ENCODE results near the gene PRSS2.
"Not testable (repeated sequence)": the region's sequence is repeated elsewhere in the genome, so short reads cannot be mapped to it uniquely, and the experiment has no call there.

Gene PRSS2

DNA sequence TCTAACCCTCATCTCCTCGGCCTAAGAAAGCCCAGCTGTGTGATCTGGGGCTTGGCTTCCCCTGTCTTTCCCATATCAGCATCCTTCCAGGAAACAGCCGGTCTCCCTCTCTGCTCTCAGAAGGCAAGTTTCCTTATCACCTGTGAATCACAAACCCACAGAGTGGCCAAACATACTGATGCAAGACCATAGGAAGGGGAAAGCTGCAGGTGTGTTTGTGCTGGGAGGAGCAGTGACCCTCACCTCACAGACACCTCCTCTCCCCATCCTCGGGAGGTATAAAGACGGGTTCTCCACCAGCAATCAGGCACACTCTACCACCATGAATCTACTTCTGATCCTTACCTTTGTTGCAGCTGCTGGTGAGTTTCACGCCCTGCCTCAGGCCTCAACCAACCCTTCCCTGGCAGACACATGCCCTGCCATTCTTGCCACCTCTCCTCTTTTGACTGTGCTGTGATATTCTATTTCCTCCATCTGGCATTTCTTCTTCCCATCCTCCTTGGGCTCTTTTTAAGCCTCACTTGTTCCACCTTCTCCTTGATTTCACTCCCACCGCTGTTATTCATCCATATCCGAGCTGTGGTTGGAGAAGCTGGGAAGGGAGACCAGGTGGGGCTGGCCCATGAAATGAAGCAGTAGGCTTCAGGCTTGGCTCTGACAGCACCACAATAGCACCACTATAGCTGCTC, at the start of gene PRSS2:
Gene PRSS2, plus strand, starts transcription at position 310 of the 692 bp plus-strand sequence. Its CDS starts 13 bp downstream, at position 323.
- no peak for DNase-seq

DNA sequence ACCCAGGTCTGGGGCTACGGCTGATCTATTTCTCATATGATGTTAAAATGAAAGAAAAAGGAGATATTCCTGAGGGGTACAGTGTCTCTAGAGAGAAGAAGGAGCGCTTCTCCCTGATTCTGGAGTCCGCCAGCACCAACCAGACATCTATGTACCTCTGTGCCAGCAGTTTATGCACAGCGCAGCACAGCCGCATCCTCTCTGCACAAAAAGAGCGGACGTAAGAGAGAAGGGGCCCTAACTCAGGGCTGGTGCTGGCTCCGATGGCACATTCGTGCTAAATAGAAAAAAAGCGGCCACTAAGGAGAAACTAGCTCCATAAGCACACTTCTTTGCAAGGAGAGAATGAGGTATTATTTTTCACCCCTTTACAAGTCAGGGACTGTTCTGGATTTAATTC, 49.8 kb upstream of the PRSS2 start:
- no peak for DNase-seq

DNA sequence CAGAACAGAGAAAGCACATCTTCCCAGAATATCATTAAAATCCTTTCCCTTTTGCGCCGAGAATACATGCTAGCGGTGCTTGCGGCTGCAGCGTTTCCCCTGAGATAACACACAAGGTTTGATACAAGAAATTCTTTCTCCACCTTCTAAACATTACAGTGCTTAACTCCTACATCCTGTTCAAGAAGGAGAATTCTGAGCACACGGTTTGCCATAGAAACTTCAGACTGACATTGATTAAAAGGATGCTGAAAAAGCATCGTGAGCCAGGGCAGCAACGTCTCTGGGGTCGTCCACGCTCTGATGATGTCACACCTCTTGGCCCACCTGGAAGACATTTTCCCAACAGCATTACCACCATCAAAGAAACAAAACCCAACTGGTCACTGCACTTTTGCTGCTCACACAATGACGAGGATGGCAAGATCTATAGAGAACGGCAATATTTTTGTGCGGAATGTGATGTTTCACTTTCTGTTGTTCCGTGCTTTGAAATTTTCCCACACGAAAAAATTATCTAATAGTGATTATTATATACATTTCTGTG, 48.4 kb upstream of the PRSS2 start:
- no peak for DNase-seq

DNA sequence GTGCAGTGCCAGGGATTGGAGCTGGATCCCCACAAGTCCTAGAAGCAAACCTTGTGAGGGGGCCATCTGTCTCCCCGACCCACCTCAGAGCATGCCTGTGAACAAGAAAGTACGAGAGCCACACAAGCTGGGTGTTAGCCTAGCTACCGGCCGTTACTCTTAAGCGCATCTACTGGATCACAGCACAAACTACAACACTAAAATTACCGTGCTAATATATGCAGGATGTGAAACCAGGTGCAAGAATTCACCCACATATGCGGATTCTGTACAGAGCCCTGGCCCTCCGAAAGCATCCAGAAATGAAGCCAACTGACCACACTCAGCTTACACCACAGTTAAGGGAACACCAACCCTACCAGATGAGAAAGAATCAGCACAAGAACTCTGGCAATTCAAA, 37.5 kb upstream of the PRSS2 start:
- no peak for DNase-seq

DNA sequence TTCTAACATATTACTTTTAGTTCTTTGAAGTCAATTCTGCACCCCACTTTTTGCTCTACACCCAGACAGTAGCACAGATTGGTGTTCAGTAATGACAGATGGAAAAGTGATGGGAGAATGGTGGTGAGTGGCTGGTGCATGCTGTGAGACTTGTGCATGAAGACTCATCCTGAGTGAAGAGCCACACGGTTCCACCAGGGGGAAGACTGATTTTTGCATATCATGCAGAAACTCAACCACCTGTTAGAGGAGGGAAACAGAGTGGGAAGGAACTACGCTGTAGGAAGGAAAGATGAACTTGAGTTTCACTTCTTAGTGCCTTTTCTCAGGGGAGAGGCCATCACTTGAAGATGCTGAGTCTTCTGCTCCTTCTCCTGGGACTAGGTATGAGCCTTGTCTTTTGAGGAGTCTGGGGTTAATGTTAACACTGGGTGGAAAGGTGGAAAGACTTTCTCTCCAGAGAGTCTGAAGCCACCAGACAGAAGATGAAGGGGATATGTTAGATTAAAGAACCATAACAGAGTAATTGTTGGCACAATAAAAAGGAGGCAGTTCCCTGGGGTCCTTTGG, 30.8 kb upstream of the PRSS2 start:
- DNase-seq = no peak

DNA sequence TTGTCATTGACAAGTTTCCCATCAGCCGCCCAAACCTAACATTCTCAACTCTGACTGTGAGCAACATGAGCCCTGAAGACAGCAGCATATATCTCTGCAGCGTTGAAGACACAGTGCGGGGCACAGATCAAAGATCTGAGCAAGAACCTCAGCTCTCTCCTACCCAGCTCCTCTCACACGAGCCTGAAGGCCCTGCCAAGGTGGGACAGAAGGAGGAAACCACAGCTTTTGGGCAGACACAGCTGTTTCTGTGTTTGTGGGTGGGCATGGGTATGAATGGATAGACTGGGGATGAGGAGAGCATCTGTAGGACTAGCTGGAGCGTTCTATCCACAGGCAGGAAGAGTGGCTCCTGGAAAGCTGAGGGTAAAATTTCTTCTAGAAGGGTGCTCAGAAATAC, 30.0 kb upstream of the PRSS2 start:
- no peak for DNase-seq

DNA sequence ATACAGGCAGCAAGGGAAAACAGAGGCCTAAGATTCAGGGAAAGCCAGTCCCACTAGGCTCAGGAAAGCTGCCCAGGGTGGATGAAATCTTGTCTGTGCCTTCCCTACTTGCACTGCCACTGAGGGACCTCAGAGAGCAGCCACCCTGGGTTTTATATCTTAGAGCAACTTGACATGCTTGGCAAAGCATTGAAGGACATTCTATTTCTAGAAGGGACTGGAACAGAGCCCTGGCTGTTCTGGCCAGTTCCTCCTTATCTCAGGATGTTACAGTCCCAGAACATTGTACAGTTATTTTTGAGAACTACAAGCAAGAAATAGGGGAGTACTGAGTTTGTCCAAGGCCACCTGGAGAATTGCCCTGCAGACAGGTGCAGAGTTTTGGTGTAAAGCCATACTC, 28.8 kb upstream of the PRSS2 start:
- DNase-seq = not testable (repeated sequence)

DNA sequence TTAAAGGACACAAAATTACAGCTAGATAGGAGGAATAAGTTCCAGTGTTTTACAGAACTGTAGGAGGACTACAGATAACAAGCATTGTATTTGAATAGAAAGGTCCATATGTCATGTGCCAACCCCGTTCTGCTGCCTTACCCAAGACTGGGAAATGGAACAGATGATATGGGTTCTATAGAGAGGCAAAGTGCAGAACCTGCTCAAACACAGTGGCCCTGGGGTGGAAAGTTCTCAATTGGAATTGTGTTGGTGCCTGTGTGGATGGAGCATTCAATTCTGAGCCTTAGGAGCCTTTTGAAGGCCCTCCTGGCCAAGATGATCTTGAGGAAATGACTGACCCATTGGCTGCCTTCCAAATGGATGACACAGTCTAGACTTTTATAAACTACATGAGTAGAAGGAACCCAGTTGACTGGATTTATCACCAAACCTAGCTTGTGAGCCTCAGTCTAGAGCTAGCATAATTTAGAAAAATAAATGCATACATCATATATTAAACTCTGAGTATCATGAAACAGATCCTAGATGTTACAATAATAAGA, 25.6 kb upstream of the PRSS2 start:
- DNase-seq = no peak

DNA sequence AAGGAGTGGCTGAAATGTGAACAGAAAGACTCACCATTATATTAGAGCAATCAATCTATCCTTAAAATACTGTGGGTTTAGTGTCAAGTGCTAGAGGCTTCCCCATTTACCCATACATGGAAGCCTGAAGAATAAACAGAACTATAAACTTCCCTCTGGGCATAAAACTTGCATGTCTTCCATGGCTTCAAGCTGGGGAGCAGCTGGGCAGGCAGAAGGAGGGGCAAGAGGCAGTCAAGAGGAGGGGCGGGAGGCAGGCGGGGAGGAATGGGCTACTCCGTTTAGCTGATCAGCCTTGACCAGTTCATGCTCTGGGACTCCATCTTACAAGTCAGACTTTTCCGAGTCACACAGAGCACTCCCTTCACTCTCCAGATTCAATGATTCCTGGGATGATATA, 25.0 kb upstream of the PRSS2 start:
- DNase-seq = no peak

DNA sequence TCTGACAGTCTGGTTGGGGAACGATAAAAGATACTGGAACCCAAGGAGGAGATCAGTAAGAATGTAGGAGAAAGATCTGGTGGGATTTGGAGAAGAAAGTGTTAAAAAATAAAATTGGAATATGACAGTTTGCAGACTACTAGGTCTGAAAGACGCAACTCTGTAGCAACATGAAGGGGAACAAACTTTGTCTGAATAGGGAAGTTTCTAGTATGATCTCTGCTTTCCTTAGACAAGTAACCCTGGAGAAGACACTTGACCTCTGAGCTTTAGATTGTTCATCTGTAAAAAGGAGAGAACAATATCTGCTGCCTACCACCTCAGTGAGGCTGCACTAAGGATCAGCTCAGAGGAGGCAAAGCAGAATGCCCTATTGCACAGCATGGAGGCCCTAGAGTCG, 24.5 kb upstream of the PRSS2 start:
- DNase-seq = no peak

DNA sequence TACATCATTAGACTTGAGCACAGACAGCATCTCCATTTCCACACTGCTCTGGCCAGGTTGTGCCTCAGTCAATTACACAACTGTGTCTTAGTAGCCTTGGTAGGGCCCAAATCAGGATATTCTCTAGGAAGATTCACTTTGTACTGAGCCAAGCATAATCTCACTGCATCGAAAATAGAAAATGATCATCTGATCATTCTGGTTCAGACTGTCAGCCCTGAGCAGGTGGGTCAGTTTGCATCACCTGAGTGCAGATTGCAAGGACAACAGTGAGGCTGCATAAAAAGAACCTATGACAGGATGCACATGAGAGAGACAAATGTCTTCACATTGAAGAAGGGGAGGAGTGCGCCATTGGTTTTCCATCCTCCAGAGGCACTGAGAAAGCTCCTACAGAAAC, 22.4 kb upstream of the PRSS2 start:
- not testable (repeated sequence) for DNase-seq

DNA sequence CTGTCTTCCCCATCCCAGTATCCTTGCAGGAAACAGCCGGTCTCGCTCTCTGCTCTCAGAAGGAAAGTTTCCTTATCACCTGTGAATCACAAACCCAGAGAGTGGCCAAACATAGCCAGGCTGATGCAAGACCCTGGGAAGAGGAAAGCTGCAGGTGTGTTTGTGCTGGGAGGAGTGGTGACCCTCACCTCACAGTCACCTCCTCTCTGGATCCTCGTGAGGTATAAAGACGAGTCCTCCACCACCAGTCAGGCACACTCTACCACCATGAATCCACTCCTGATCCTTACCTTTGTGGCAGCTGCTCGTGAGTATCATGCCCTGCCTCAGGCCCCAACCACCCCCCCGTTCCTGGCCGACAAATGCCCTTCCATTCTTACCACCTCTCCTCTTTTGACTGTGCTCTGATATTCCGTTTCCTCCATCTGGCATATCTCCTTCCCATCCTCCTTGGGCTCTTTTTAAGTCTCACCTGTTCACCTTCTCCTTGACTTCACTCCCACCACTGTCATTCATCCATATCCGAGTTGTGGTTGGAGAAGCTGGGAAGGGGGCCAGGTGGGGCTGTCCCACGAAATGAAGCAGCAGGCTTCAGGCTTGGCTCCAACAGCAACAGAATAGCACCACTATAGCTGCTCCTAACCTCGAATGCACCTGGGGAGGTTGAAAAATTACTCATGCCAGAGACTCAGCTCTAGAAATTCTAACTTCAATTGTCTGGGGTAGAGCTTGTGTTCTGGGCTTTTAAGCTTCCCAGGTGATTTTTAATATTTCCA, 21.4 kb upstream of the PRSS2 start, which contains the start of gene PRSS1:
Gene PRSS1, plus strand, starts transcription at position 255 of the 776 bp plus-strand sequence. Its CDS starts 13 bp downstream, at position 268.
- no peak for DNase-seq

DNA sequence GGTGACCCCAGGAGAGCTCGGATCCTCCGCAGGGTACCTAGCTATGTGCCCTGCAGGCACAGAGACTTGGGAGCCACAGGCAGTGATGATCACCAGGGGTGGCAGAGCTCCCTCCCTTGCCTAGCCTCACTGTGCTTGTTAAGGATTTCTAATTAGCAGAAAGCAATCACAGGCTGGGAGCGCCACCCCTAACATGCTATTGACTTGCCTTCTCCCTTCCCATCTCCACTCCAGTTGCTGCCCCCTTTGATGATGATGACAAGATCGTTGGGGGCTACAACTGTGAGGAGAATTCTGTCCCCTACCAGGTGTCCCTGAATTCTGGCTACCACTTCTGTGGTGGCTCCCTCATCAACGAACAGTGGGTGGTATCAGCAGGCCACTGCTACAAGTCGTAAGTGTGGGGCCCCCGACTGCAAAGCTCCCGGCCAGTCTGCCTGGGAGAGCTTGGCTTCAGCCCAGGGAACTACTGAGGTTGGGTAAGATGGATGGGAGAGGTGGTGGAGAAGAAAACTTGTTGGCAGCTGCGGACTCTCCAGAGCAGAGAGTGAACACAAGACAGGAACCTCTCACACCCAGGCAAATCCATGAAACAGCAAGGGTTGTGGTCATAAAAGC, 20.3 kb upstream of the PRSS2 start:
- DNase-seq = no peak

DNA sequence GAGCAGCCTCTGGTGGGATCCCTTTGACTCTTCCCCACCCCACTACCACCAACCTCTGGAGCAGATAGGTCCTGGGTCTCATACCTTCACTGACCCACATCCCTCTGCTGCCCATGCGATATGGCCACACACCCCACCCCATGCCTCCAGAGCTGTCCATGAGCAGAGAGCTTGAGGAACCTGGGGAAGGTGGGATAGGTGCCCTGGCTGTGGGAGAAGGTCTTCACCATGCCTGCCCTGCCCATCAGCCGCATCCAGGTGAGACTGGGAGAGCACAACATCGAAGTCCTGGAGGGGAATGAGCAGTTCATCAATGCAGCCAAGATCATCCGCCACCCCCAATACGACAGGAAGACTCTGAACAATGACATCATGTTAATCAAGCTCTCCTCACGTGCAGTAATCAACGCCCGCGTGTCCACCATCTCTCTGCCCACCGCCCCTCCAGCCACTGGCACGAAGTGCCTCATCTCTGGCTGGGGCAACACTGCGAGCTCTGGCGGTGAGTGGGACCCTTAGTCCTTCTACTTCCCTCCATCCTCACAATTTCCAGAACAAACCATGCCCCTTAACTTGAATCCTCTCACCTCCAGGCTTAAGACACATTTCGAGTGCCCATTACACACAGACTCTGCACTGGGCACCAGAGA, 19.1 kb upstream of the PRSS2 start:
- DNase-seq = not testable (repeated sequence)

DNA sequence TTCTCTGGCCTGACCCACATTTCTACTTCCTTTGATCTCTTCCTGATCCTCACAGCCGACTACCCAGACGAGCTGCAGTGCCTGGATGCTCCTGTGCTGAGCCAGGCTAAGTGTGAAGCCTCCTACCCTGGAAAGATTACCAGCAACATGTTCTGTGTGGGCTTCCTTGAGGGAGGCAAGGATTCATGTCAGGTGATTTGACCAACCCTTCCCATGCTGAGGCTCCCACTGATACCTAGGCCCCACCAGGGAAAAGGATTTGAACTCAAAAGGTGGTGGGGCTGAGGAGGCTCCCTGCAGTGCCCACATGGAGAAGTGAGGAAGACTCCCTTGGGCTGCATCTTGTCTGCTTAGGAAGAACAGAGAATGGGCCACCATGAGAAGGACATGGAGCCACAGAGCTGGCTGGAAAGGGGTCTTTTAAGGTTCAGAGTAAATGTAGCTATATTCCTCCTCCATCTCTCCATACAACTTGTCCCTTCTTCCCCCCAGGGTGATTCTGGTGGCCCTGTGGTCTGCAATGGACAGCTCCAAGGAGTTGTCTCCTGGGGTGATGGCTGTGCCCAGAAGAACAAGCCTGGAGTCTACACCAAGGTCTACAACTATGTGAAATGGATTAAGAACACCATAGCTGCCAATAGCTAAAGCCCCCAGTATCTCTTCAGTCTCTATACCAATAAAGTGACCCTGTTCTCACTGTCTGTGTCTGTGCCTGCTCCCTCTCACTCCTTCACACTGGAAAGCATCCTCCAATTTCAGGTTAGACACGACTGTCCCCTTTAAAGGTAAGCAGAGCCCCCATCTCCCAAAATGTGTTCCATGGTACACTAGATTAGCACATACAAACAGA, 18.2 kb upstream of the PRSS2 start:
- DNase-seq = no peak

DNA sequence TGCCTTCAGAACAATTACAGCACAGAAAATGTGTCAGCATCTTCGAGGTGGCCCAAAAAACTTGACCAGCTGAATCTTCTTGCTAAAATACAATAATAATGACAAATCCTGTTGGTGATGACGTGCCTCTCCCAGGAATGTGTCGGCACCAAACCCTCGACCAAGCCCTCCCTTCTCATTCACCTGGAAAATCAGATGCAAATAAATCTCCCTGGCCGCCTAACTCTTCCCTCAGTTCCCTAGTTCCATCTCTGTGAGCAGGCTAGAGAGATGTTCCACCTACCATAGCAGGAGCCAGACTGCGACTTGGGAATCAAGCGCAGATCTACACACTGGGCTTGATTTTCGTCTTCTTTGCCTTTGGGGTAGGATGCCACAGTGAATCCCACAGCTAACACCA, 17.4 kb upstream of the PRSS2 start:
- no peak for DNase-seq

DNA sequence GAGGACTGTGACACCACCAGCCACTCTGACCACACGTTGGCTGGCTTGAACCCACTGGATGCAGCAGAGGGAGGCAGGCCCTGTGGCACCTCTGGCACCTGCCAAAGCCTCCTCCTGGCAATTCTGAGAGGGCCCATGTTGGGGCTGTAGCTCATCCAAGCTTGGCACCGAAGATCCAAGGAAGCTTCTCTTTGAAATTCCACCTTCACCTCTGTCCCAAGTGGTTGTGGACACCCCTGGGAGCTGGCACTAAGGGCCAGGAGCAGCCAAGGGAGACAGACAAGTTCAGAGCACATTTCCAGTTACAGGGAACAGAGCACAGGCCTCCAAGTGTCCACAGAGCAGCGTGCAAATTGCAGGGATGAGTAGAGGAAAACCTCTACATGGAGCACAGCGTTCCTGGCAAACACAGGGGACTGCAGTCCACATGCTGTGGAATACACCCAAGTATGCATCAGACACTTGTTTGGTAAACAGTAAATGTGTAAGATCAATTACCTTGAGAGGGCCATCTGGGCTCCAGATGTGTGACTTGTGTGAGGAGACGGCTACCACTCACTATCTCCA, 16.8 kb upstream of the PRSS2 start:
- DNase-seq = not testable (repeated sequence)

DNA sequence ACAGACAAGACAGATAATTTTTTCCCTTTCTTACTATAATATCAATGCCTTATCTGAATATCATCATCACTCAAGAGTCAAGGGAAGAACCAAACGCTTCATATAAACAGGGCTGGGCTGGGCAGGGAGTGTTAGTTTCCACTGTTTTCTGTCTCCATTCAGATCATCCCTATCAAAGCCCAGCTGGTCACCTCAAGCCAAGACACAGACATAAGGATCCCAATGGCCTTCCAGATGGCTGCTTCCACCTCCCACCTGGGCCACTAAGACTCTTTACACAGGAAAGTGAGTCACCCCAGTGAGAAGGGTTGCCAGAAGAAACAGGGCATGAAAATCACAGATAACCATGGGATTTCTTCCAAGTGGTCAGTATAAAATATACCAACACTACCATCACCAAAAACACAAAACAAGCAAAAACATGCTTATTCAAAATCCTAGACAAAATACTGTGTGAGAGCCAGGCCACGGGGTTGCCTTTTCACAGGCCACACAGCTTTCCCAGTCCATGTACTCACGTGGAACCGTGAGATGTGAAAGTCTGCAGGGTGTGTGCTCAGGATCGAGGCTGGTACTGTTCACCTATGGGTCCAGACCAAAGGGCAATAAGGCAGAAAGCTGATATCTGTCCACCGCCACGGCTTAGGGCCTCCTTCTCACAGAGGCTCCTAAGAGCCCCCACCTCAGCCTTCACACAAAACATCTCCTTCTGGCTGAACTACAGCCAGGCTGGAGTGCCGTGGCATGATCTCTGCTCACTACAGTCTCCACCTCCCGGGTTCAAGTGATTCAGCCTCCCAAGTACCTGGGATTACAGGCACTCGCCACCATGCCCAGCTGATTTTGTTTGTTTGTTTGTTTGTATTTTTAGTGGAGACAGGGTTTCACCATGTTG, 15.8 kb upstream of the PRSS2 start:
- DNase-seq = no peak

DNA sequence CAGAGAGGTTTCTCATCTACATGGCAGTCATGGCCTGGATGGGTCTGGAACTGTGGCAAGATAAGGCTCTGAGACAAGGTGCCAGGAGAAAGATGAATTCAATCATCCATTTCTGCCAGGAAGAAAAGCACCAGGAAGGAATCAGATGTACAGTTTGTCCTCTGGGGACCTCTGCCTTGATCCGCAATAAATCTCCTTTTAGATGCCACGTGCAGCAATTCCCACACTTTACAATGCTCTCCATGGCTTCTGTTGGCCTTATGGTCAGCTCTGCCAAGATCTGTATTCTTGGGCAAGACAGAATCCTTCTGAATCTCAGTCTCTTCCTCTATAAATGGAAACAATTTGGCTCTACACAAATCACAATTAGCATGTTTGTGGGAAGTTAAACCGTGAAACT, 12.5 kb upstream of the PRSS2 start:
- DNase-seq = not testable (repeated sequence)

DNA sequence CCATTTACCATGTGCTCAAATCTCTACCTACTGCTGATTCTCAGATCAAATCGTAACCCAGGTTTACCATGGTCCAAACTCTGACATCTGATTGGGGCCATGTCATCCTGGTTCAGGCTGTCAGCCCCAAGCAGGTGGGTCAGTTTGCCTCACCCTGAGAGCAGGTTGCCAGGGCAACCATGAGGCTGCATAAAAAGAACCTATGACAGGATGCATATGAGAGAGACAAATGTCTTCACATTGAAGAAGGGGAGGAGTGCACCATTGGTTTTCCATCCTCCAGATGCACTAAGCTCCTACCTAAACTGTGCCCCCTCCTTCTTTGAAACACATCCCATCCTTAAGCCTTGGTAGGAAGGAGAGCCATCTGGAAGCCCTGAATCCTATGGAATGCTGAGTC, 11.3 kb upstream of the PRSS2 start:
- DNase-seq = no peak

Data from NCI-H2029 treated with DMSO at 0.1 percent for 48 hours (cell line).